Panc1 (cell line): ENCODE results near the gene NTM. TPM values are rescaled to one million over a fixed set of nuclear protein-coding genes. Genes with fewer than 3 reads are reported as not detected.

ENCODE experiments used
- ATAC-seq: fragments of 200-7000 bp; cut with Tn5 transposase; 2 replicates; pipeline ENCODE4 v1.9.1; 2020; ENCODE audit warnings: mild to moderate bottlenecking, moderate library complexity
- BruUV-seq: library from RNA; stranded (reverse); fragments of 400-500 nt; replicated peaks from 2 replicates; lab custom pipeline; 2021; lab: Mats Ljungman, UMichigan
- CTCF ChIA-PET: fragments of 300-600 bp; sonication (Branson Sonifier 250); formaldehyde crosslinking; loops from one replicate; lab custom pipeline; 2022; ENCODE audit warnings: antibody characterized with exemption; lab: Charles Lee
- POLR2A ChIA-PET: fragments of 300-600 bp; sonication (Branson Sonifier 250); formaldehyde crosslinking; loops from one replicate; lab custom pipeline; 2022; ENCODE audit warnings: antibody characterized with exemption; lab: Charles Lee
- DNase-seq: peaks from one replicate; pipeline ENCODE4 v3.0.0-alpha.2; 2010; ENCODE audit warnings: low read depth, low spot score
- H3K27ac ChIP-seq: 2 replicates; pipeline ENCODE4 v1.5.1; 2011; ENCODE audit warnings: mild to moderate bottlenecking, low read length, inconsistent platforms
- H3K27me3 ChIP-seq: fragments of 200-500 bp; sonication (Bioruptor generic); 2 replicates; pipeline ENCODE4 v1.6.0; 2014; ENCODE audit warnings: low read length, inconsistent platforms; ENCODE audit not compliant: control insufficient read depth, insufficient read depth
- H3K36me3 ChIP-seq: fragments of 200-500 bp; sonication (Bioruptor generic); 2 replicates; pipeline ENCODE4 v1.5.1; 2014; ENCODE audit warnings: inconsistent platforms, mild to moderate bottlenecking, low read length, moderate library complexity; ENCODE audit not compliant: control insufficient read depth, insufficient read depth
- H3K4me1 ChIP-seq: 2 replicates; pipeline ENCODE4 v1.5.1; 2011; ENCODE audit warnings: inconsistent platforms, mild to moderate bottlenecking, low read length, moderate library complexity; ENCODE audit not compliant: control insufficient read depth, insufficient read depth
- H3K4me3 ChIP-seq, 2 experiments: 2 replicates each; pipeline ENCODE4 v1.5.1; 2011 to 2012; ENCODE audit warnings: low read depth in 2 of 2, low read length in 2 of 2, mild to moderate bottlenecking in 2 of 2, inconsistent platforms in 1 of 2, moderate library complexity in 1 of 2
- H3K9me3 ChIP-seq: fragments of 200-500 bp; sonication (Bioruptor generic); 2 replicates; pipeline ENCODE4 v1.5.1; 2014; ENCODE audit warnings: low read depth, mild to moderate bottlenecking, inconsistent platforms, low read length, moderate library complexity; ENCODE audit not compliant: control insufficient read depth, insufficient read depth
- POLR2AphosphoS5 ChIP-seq: IDR thresholded peaks from 2 replicates; pipeline ENCODE4 v1.6.1; 2012; ENCODE audit warnings: mild to moderate bottlenecking, low read depth, low read length, moderate library complexity
- REST ChIP-seq, 2 experiments: IDR thresholded peaks; 2 replicates each; pipeline ENCODE4 v1.6.1; 2011 to 2012; ENCODE audit warnings: low read depth in 2 of 2, control low read depth in 1 of 2, low read length in 1 of 2, mild to moderate bottlenecking in 1 of 2, moderate library complexity in 1 of 2; ENCODE audit not compliant: insufficient read depth in 1 of 2
- SIN3A ChIP-seq: IDR thresholded peaks from 2 replicates; pipeline ENCODE4 v1.6.1; 2012; ENCODE audit warnings: low read depth, mild to moderate bottlenecking, low read length, moderate library complexity, borderline replicate concordance; ENCODE audit not compliant: insufficient read depth
- TCF7L2 ChIP-seq: IDR thresholded peaks from 2 replicates; pipeline ENCODE4 v1.6.1; 2011; ENCODE audit warnings: mild to moderate bottlenecking, low read depth, low read length, inconsistent platforms
- in situ Hi-C: cut with HindIII; loops from 2 replicates; pipeline ENCODE4 v1.10.0; 2016; ENCODE audit warnings: low sequenced_read_pairs, low pct_unique_long_range_greater_than_20kb
- intact Hi-C: fragments of 100-400 bp; cut with micrococcal nuclease; formaldehyde crosslinking; loops from one replicate; pipeline ENCODE4 v1.10.0; 2022; ENCODE audit not compliant: unreplicated experiment
- total RNA-seq: library from RNA; stranded (reverse); gene quantifications from one replicate; pipeline ENCODE4 v1.2.1, GENCODE V29; 2021; ENCODE audit not compliant: unreplicated experiment
- TF ChIP-seq, protein P1 (sequence below): fragments of 450-650 bp; IDR thresholded peaks from 2 replicates; pipeline ENCODE4 v1.5.1; 2017; ENCODE audit warnings: mild to moderate bottlenecking

NTM gene
- total RNA-seq, 1 experiment from 2014 or later = 0.10 TPM

DNA sequence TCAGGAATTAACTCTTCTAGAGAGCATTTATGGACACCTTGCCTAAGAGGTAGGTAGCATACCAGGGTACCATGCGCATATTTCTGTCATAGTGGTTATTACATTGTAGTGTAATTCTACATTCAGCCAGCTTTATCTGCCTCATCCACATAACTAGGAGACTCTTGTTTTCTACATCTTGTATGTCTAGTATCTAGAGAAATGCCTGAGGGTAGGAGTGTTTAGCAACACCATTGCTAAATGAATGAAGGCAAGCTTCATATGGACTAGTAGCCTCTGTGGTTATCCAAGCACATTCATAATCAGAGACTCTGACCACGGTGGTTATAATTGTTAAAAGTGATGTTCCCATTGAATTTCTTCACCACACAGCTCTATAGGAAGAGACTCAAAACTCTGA, 107.9 kb downstream of the NTM start:
- ChIA-PET POLR2A (no interaction called here), CTCF (no interaction called here)
- no peak for TF ChIP-seq SIN3A
- TF ChIP-seq POLR2AphosphoS5 = no peak
- no peak for TF ChIP-seq TCF7L2
- BruUV-seq = no TSS peak
- no peak overlapping the region for H3K4me3 ChIP-seq
- in situ Hi-C loops = no loop called here
- H3K27me3 ChIP-seq = no peaks in the 10 kb centered on the region
- no peak overlapping the region for H3K27ac ChIP-seq
- DNase-seq = no peak
- intact Hi-C loops = no loop called here
- ATAC-seq = no peak
- H3K36me3 ChIP-seq = no peaks in the 10 kb centered on the region
- H3K4me1 ChIP-seq = no peaks in the 10 kb centered on the region
- no peaks in the 10 kb centered on the region for H3K9me3 ChIP-seq

DNA sequence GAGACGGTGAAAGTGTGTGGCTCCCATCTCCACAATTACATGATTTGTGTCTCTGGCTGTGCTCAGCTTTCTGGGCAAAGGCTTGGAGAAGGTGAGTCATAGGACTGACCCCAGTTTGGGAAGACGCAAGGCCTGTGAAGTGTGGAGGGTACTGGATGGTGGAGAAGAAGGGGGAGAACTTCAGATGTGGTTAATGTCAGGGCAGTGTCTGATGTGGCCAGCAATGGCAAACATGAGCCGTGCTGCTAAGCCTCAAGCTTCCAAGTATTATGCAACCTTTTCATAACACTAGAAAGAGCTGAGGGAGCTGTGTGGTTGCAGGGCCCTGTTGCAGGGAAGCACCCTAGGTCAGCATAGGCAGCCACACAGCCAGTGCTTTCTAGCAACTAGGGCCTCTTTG, 110.9 kb downstream of the NTM start:
- in situ Hi-C loops (no loop called here), intact Hi-C loops (loop anchor here (5.0 kb wide), 1 partner anchor 51 kb away; no protein-coding TSS in a partner anchor)
- ATAC-seq (no peak), DNase-seq (no peak)
- TF ChIP-seq, protein P1, sequence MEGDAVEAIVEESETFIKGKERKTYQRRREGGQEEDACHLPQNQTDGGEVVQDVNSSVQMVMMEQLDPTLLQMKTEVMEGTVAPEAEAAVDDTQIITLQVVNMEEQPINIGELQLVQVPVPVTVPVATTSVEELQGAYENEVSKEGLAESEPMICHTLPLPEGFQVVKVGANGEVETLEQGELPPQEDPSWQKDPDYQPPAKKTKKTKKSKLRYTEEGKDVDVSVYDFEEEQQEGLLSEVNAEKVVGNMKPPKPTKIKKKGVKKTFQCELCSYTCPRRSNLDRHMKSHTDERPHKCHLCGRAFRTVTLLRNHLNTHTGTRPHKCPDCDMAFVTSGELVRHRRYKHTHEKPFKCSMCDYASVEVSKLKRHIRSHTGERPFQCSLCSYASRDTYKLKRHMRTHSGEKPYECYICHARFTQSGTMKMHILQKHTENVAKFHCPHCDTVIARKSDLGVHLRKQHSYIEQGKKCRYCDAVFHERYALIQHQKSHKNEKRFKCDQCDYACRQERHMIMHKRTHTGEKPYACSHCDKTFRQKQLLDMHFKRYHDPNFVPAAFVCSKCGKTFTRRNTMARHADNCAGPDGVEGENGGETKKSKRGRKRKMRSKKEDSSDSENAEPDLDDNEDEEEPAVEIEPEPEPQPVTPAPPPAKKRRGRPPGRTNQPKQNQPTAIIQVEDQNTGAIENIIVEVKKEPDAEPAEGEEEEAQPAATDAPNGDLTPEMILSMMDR = no peak
- TF ChIP-seq POLR2AphosphoS5 (no peak), TCF7L2 (no peak)
- POLR2A ChIA-PET = no interaction called here
- Histone ChIP-seq H3K9me3 (no peaks in the 10 kb centered on the region), H3K4me3 (no peak overlapping the region), H3K36me3 (no peaks in the 10 kb centered on the region), H3K27ac (no peak overlapping the region), H3K4me1 (no peaks in the 10 kb centered on the region), H3K27me3 (no peaks in the 10 kb centered on the region)
- no TSS peak for BruUV-seq
- CTCF ChIA-PET = no interaction called here

DNA sequence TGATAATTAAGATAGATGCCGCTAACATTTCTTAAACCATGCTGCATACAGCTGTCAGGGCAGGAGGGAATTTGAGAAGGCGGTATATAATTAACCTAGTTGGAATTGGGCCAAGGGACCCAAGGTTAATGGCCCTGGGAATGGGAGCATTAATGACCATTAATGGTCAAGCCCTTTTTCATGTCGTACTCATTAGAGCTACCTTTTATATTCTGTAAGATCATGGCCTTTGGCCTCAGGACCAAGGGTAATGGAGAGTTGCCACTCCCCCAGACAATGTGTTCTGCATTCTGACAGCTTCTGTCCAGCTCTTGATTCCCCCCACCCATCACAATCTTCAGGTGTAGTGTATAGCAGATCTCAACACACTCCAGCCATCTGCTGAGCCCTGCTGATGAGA, 111.6 kb downstream of the NTM start:
- no peak overlapping the region for H3K4me3 ChIP-seq
- no peaks in the 10 kb centered on the region for H3K9me3 ChIP-seq
- DNase-seq (no peak), ATAC-seq (no peak)
- ChIA-PET CTCF (no interaction called here), POLR2A (no interaction called here)
- H3K27ac ChIP-seq = no peak overlapping the region
- no TSS peak for BruUV-seq
- intact Hi-C loops = loop anchor here (5.0 kb wide), 1 partner anchor 50 kb away; no protein-coding TSS in a partner anchor
- no peaks in the 10 kb centered on the region for H3K27me3 ChIP-seq
- TF ChIP-seq SIN3A (no peak), REST (IDR thresholded peaks at IDR 0.05; ENCODE audit: insufficient read depth in 1 of 2, low read depth in 2 of 2, low read length in 1 of 2) (no peak)
- TF ChIP-seq, protein P1 = no peak
- in situ Hi-C loops = no loop called here
- H3K36me3 ChIP-seq = no peaks in the 10 kb centered on the region
- H3K4me1 ChIP-seq = no peaks in the 10 kb centered on the region
